Astrocyte of the cerebellum (primary cell): ENCODE results near the gene IGSF21.

Experiments used
- DNase-seq: peaks from one replicate; pipeline ENCODE4 v3.0.0-alpha.2; 2011; ENCODE audit warnings: low read depth
- H3K4me3 ChIP-seq: 2 replicates; pipeline ENCODE4 v1.5.1; 2011; ENCODE audit warnings: mild to moderate bottlenecking, low read depth, low read length, moderate library complexity
- CTCF ChIP-seq: IDR thresholded peaks from 2 replicates; pipeline ENCODE4 v1.5.1; 2012; ENCODE audit warnings: low read length, low read depth, moderate library complexity, mild to moderate bottlenecking; ENCODE audit errors: missing control alignments
- in situ Hi-C: cut with HindIII; loops from 2 replicates; pipeline ENCODE4 v1.10.0; 2017; ENCODE audit warnings: low sequenced_read_pairs

The IGSF21 gene

GRCh38 chr1:18294437-18295176 lies 187.0 kb downstream of the IGSF21 start:
- H3K4me3 ChIP-seq: no peak overlapping the region
- no peak for TF ChIP-seq CTCF
- DNase-seq: no peak
- in situ Hi-C loops: no loop called here

- H3K4me3 ChIP-seq: no peak overlapping the region
- no peak for TF ChIP-seq CTCF
- no peak for DNase-seq
- in situ Hi-C loops: no loop called here
These were observed 190.5 kb downstream of the IGSF21 start for GRCh38 chr1:18297896-18298648.

- in situ Hi-C loops: no loop called here
- TF ChIP-seq CTCF: peak; percentile 60
- DNase-seq: no peak
- no peak overlapping the region for H3K4me3 ChIP-seq
These were observed 192.1 kb downstream of the IGSF21 start for GRCh38 chr1:18299441-18300338.

GRCh38 chr1:18300376-18300775 lies 192.8 kb downstream of the IGSF21 start:
- H3K4me3 ChIP-seq: no peak overlapping the region
- DNase-seq: no peak
- TF ChIP-seq CTCF: no peak
- in situ Hi-C loops: no loop called here

- peak; percentile 32 for TF ChIP-seq CTCF
- H3K4me3 ChIP-seq: no peak overlapping the region
- DNase-seq: no peak
- in situ Hi-C loops: no loop called here
These were observed 195.3 kb downstream of the IGSF21 start for GRCh38 chr1:18302788-18303413.
